Stimulated activated naive B cell treated with anti-CD40 and anti-IgM and Interleukin-4, amounts not matched to agents 10 μg/mL and 1 μg/mL and 100 μg/mL, for 72 hours (primary cell): ENCODE measurements around the gene FMNL1.
A peak's percentile ranks its signal among the peaks of the same experiment; 100 is the strongest.
"Not testable (repeated sequence)": the region's sequence is repeated elsewhere in the genome, so short reads cannot be mapped to it uniquely, and the experiment has no call there.

Source experiments
- ATAC-seq, 2 donors: fragments of 150-1000 bp; cut with Tn5 transposase; replicated peaks; 2 replicates each; pipeline ENCODE4 v1.10.0; 2021; ENCODE audit warnings: moderate library complexity in 1 of 2
- DNase-seq: peaks from one replicate; pipeline ENCODE4 v3.0.0; 2021
- H3K27ac Mint-ChIP-seq: one replicate; pipeline ENCODE4 v1.8.0; 2022; ENCODE audit warnings: mild to moderate bottlenecking, mixed read lengths
- H3K27me3 Mint-ChIP-seq, 2 donors: one replicate each; pipeline ENCODE4 v1.8.0; 2022; ENCODE audit warnings: mixed read lengths in 2 of 2
- H3K36me3 Mint-ChIP-seq, 2 donors: one replicate each; pipeline ENCODE4 v1.8.0; 2022; ENCODE audit warnings: mixed read lengths in 2 of 2, mild to moderate bottlenecking in 1 of 2
- H3K4me1 Mint-ChIP-seq, 2 donors: one replicate each; pipeline ENCODE4 v1.8.0; 2022; ENCODE audit warnings: mixed read lengths in 2 of 2, mild to moderate bottlenecking in 1 of 2
- H3K4me3 Mint-ChIP-seq, 2 donors: one replicate each; pipeline ENCODE4 v1.8.0; 2022; ENCODE audit warnings: mild to moderate bottlenecking in 2 of 2, mixed read lengths in 2 of 2, moderate library complexity in 1 of 2
- H3K9me3 Mint-ChIP-seq, 2 donors: one replicate each; pipeline ENCODE4 v1.8.0; 2022; ENCODE audit warnings: mixed read lengths in 2 of 2, mild to moderate bottlenecking in 1 of 2

Gene FMNL1

DNA sequence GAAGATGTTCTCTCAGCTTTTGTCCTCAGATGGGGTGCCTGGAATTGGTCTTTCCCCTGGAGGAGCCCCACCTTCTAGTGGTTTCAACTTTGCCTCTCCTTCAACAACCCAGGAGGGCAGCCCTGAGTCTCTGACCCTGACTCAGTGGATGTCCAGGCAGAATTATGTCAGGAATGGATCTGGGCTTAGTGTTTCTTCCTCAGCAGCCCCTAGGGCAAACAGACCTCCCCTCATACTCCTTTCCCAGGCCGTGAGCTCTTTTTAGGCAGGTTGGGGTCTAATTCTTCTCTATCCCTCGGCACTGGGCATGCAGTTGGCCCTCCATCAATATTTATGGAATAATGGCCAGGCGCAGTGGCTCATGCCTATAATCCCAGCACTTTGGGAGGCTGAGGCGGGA, 20.2 kb upstream of the FMNL1 start:
- H3K27me3 Mint-ChIP-seq = no peaks in the 10 kb centered on the region

DNA sequence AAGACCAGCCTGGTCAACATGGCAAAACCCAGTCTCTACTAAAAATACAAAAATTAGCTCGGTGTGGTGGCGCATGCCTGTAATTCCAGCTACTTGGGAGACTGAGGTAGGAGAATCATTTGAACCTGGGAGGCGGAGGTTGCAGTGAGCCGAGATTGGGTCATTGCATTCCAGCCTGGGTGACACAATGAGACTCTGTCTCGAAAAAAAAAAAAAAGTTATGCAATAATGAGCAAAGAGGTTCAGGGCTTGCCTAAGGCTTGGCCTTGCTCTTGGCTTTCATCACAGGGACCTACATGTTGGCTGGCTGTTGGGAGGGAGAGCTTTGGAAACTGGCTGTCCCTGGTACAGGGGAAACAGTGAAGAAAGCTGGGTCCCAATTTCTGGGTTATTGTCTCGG, 19.8 kb upstream of the FMNL1 start:
- H3K27me3 Mint-ChIP-seq, H3K27ac Mint-ChIP-seq, H3K9me3 Mint-ChIP-seq: not testable (repeated sequence)

More for the DNA sequence above, 20.2 kb upstream of the FMNL1 start:
- H3K4me1 Mint-ChIP-seq = peaks cover 3 to 10% of the 10 kb centered on the region in 2 donors
- no peak overlapping the region for H3K27ac Mint-ChIP-seq
- no peaks in the 10 kb centered on the region for H3K9me3 Mint-ChIP-seq
- DNase-seq = no peak
- H3K36me3 Mint-ChIP-seq = peaks cover 0 to 5% of the 10 kb centered on the region in 2 donors
- no peak for ATAC-seq
- H3K4me3 Mint-ChIP-seq = no peak overlapping the region

GRCh38 chr17:45218895-45219661, 2.6 kb upstream of the FMNL1 start:
- H3K4me1 Mint-ChIP-seq = peaks cover 33 to 45% of the 10 kb centered on the region in 2 donors
- DNase-seq = peak; percentile 70
- H3K36me3 Mint-ChIP-seq = peaks cover 43 to 74% of the 10 kb centered on the region in 2 donors
- H3K27ac Mint-ChIP-seq = peak overlapping the region; percentile 77
- no peak for ATAC-seq
- H3K27me3 Mint-ChIP-seq = no peaks in the 10 kb centered on the region
- H3K9me3 Mint-ChIP-seq = no peaks in the 10 kb centered on the region
- peak overlapping the region; percentile 85 to 86 for H3K4me3 Mint-ChIP-seq

More for the DNA sequence above, 19.8 kb upstream of the FMNL1 start:
- not testable (repeated sequence) for H3K4me3 Mint-ChIP-seq, H3K4me1 Mint-ChIP-seq, ATAC-seq, DNase-seq, H3K36me3 Mint-ChIP-seq

GRCh38 chr17:45220079-45220478, 1.6 kb upstream of the FMNL1 start:
- H3K4me1 Mint-ChIP-seq = peaks cover 39 to 55% of the 10 kb centered on the region in 2 donors

DNA sequence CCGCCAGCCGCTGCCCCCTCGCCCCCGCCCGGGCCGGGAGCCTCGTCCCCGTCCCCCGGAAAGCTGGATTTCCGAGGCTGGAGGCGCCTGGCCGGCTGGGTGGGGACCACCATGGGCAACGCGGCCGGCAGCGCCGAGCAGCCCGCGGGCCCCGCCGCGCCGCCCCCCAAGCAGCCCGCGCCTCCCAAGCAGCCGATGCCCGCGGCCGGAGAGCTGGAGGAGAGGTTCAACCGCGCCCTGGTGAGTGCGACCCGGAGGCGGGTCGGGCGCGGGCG, 266 bp downstream of the FMNL1 start:
- peaks cover 58 to 74% of the 10 kb centered on the region in 2 donors for H3K4me1 Mint-ChIP-seq
- no peak overlapping the region for H3K27ac Mint-ChIP-seq
- no peaks in the 10 kb centered on the region for H3K9me3 Mint-ChIP-seq
- DNase-seq (no peak), ATAC-seq (no peak)
- no peaks in the 10 kb centered on the region for H3K27me3 Mint-ChIP-seq
- H3K4me3 Mint-ChIP-seq = peak overlapping the region; percentile 90 to 99
- peaks cover 38 to 71% of the 10 kb centered on the region in 2 donors for H3K36me3 Mint-ChIP-seq

More at GRCh38 chr17:45220079-45220478, 1.6 kb upstream of the FMNL1 start:
- DNase-seq (no peak), ATAC-seq (no peak)
- Mint-ChIP-seq H3K9me3 (no peaks in the 10 kb centered on the region), H3K27ac (peak overlapping the region; percentile 63), H3K36me3 (peaks cover 47 to 74% of the 10 kb centered on the region in 2 donors), H3K27me3 (no peaks in the 10 kb centered on the region), H3K4me3 (peak overlapping the region; percentile 85 to 86)

DNA sequence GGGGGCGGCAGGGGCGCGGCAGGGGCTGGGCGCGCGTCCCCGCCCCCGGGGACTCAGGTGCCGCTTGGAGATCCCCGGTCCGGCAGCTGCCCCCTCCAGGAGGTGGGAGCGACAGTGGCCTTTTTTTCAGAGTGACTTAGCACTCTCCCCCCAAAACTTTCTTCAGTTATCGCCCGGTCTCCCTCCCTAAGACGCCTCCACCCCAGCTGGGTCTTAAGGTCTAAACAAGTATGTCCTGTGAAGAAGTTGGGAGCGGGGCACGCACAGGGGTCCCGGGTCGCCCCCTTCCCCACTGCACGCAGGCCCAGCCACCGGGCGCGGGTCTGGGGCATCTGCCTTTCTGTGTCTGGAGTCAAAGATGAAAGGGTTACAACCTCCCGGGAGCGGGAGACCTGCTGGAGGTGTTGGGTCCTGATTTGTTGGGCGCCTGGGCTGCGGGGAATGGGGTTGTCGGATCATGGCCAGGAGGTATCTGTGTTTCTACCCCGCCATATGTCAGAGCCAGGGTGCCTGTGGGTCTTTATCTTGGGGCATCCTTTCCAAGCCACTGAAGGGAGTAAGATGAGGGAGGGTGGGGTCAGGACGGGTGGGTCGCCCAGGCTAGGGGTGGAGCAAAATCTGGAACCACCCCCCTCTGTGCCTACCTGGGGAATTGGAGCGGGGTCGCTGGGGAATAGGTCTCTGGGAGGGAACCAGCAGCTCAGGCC, 757 bp downstream of the FMNL1 start:
- Mint-ChIP-seq H3K27ac (peak overlapping the region; percentile 97), H3K9me3 (no peaks in the 10 kb centered on the region), H3K36me3 (peaks cover 37 to 68% of the 10 kb centered on the region in 2 donors), H3K4me1 (peaks cover 63 to 79% of the 10 kb centered on the region in 2 donors), H3K27me3 (no peaks in the 10 kb centered on the region), H3K4me3 (peak overlapping the region; percentile 90 to 99)
- peak; percentile 60 for DNase-seq
- ATAC-seq = peak; percentile 15 to 26

GRCh38 chr17:45222996-45223538, 1.4 kb downstream of the FMNL1 start:
- Mint-ChIP-seq H3K36me3 (peaks cover 36 to 63% of the 10 kb centered on the region in 2 donors), H3K9me3 (no peaks in the 10 kb centered on the region), H3K27me3 (no peaks in the 10 kb centered on the region), H3K4me3 (peak overlapping the region; percentile 90 to 99), H3K4me1 (peaks cover 68 to 85% of the 10 kb centered on the region in 2 donors), H3K27ac (peak overlapping the region; percentile 97)
- ATAC-seq (peak; percentile 1), DNase-seq (no peak)

DNA sequence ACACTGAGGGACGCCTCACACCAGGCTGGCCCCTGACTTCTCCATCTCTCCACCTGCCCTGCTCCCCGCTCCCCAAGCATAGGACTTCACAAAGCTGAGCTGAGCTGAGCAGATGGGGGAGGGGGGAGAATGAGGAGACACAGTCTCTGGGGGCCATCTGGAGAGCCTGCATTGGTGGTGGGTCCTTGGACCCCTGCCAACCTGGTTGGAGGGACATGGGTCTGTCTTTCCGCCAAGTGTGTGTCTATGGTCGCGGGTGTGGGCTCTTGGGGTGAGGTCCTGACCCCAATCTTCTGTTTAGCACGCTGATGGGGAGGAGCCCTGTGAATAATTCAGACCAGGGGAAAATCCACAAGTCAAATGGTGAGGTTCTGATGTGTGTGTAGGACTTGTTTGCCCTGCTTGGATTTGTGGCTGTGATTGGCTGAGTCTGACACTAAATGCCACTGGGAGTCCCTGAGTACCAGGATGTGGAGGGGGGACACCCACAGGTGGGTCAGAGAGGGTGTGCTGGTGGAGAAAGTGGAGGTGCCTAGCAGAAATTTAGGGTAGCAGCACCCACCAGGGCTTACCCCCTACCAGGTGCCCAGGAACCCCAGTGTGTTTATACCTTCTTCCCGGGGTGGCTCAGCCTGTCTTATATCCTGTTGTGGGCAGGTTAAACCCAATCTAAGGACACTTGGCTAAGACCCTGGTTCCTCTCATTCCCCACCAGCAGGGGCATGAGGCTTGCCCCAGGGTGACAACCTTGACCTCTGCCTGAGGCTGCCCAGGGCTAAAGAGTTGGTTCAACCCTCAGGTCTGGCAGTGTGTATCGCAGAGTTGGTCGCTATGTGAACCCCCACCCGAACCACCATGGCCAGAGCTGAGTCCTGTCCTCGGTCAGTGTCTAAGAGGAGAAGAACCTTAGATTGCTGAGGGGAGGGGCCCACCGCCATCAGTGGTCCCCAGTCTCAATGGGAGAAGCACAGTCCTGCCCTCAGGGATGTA, 2.1 kb downstream of the FMNL1 start:
- ATAC-seq = peak; percentile 49 to 50

DNA sequence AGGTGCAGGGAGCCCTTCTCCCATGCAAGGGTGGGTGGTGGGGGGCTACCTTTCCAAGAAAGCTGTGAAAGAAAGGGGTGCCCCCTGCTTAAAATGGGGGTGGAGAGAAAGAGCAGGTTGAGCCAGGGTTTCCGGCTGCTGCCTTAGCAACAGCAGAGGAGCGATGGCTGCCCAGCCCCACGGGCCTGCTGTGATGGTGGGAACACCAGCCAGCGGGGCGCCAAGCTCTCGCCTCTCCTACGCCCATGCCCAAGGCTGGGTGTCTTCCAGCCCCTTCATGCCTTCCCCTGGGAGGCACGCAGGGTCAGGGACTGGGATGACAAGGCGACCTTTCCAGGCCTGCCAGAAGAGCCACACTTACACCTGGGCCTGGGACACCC, 3.0 kb downstream of the FMNL1 start:
- H3K4me3 Mint-ChIP-seq = peak overlapping the region; percentile 90 to 99
- H3K27ac Mint-ChIP-seq = peak overlapping the region; percentile 97
- DNase-seq (no peak), ATAC-seq (no peak)
- peaks cover 73 to 89% of the 10 kb centered on the region in 2 donors for H3K4me1 Mint-ChIP-seq
- no peaks in the 10 kb centered on the region for H3K27me3 Mint-ChIP-seq
- H3K9me3 Mint-ChIP-seq = no peaks in the 10 kb centered on the region
- H3K36me3 Mint-ChIP-seq = peaks cover 33 to 53% of the 10 kb centered on the region in 2 donors

More for the DNA sequence above, 2.1 kb downstream of the FMNL1 start:
- Mint-ChIP-seq H3K4me3 (peak overlapping the region; percentile 90 to 99), H3K4me1 (peaks cover 73 to 89% of the 10 kb centered on the region in 2 donors), H3K9me3 (no peaks in the 10 kb centered on the region), H3K27ac (peak overlapping the region; percentile 97), H3K27me3 (no peaks in the 10 kb centered on the region), H3K36me3 (peaks cover 37 to 61% of the 10 kb centered on the region in 2 donors)
- peak; percentile 77 for DNase-seq

DNA sequence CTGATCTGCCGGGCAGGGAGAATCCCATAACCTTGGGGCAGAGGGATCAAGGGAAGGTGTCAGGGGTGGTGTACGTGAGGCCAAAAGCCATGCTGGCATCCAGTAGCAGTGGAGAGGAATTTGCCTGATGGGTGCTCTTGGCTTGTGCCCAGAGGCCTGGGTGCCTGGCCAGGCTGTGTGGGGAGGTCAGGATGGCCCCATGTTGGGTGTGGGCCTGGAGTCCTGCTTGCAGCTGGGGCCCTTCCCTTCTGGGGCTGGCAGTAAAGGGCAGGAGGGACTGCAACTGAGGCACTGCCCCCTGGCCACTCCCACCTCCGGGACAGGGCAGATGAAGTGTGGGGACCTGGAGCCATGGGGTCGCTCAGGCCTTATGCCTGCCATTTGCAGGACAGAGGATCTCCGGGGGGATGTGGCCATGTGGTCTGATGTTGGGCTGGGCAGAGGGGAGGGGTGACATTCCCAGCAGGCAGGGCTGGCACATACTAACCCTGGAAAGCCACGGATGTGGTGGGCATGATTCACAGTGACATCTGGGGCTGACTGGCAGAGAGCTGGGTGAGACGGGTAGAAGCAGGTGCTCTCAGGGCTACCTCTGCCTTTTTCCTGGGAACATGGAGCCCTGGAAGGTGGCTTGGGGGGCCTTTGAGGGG, 3.5 kb downstream of the FMNL1 start:
- Mint-ChIP-seq H3K4me3 (peak overlapping the region; percentile 90 to 99), H3K9me3 (no peaks in the 10 kb centered on the region), H3K27me3 (no peaks in the 10 kb centered on the region), H3K36me3 (peaks cover 29 to 47% of the 10 kb centered on the region in 2 donors), H3K27ac (peak overlapping the region; percentile 97), H3K4me1 (peaks cover 73 to 89% of the 10 kb centered on the region in 2 donors)
- ATAC-seq (no peak), DNase-seq (no peak)

DNA sequence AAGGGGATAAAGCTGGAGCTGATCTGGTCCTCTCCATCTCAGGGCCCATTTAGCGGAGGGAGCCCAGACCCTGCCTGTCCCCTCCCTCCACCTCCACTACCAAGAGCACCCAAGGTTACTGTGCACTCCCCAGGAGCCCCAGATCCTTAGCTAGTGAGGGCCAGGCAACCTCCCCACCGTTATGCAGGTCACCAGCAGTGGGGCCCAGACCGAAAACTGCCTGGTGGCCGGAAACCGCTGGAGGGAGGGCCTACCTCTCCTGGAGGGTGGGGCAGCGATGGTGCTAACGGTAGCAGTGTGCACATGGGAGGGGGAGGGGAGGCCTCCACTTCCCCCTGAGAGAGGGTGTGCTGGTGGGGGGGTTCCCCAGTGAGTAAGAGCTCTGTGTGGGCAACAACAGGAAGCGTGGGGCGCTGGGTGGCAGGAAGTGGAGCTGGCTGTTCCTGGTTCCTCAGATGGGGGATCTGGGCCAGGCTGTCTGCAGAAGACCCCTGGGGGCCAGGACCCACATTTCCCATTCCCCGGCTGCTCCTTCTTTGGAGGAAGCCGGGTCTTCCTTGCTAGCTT, 4.4 kb downstream of the FMNL1 start:
- Mint-ChIP-seq H3K9me3 (no peaks in the 10 kb centered on the region), H3K4me3 (peak overlapping the region; percentile 90 to 99), H3K27ac (peak overlapping the region; percentile 97), H3K4me1 (peaks cover 75 to 89% of the 10 kb centered on the region in 2 donors), H3K36me3 (peaks cover 27 to 45% of the 10 kb centered on the region in 2 donors), H3K27me3 (no peaks in the 10 kb centered on the region)
- peak; percentile 39 to 50 for ATAC-seq
- DNase-seq = peak; percentile 93

GRCh38 chr17:45226576-45226975, 4.9 kb downstream of the FMNL1 start:
- DNase-seq = no peak
- no peak for ATAC-seq
- H3K27me3 Mint-ChIP-seq = no peaks in the 10 kb centered on the region
- peak overlapping the region; percentile 90 to 99 for H3K4me3 Mint-ChIP-seq
- H3K36me3 Mint-ChIP-seq = peaks cover 30 to 47% of the 10 kb centered on the region in 2 donors
- peak overlapping the region; percentile 97 for H3K27ac Mint-ChIP-seq
- H3K4me1 Mint-ChIP-seq = peaks cover 80 to 93% of the 10 kb centered on the region in 2 donors
- H3K9me3 Mint-ChIP-seq = no peaks in the 10 kb centered on the region
